GM10847 (cell line): ENCODE results near the gene PRKCE.

ENCODE experiments used
- POLR2A ChIP-seq: IDR thresholded peaks from 2 replicates; pipeline ENCODE4 v1.6.1; 2011; ENCODE audit not compliant: insufficient read length; ENCODE audit errors: extremely low read depth

PRKCE gene

DNA sequence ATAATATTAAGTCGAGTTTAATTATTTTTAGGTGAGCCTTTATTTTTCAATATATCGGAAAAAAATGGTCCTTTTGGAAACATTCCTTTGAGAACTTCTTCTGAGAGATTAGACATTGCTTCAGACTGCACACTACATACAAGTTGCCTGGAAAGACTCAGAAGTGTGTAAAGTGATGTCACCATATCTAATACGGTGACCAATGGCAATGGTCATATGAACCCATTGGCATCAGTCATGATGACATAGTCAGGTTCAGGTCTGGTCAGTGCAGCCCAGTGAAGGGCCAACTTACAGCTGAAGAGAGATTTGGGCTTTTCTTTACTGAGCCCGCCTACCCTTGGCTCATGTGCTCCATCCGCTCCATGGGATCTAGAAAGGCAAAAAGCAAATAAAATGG lies 362.3 kb downstream of the PRKCE start:
- TF ChIP-seq POLR2A = no peak

- TF ChIP-seq POLR2A = no peak
Measured at GRCh38 chr2:46014911-46015654, 363.6 kb downstream of the PRKCE start.

- TF ChIP-seq POLR2A = no peak
Measured at GRCh38 chr2:46015671-46016070, 364.2 kb downstream of the PRKCE start.

GRCh38 chr2:46016091-46016490 lies 364.6 kb downstream of the PRKCE start:
- TF ChIP-seq POLR2A = no peak

GRCh38 chr2:46018773-46019591 lies 367.5 kb downstream of the PRKCE start:
- TF ChIP-seq POLR2A = no peak

DNA sequence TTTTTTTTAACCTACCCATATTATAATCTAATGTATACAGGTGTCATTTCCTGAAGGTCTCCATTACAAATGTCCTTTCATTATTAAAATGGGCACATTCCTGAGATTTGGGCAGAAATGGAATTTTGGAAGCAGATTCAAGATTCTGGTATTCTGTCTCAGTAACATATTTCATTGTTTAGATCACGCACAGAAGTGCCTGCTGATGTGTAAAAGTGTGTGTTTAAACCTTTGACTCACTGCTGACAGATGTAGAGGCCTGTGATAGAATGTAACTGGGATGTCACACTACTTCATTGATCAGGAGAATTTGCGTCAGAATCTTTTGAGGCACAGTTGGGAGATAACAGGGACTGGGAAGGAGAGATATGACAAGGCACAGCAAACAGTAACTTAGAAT lies 368.9 kb downstream of the PRKCE start:
- TF ChIP-seq POLR2A = no peak

DNA sequence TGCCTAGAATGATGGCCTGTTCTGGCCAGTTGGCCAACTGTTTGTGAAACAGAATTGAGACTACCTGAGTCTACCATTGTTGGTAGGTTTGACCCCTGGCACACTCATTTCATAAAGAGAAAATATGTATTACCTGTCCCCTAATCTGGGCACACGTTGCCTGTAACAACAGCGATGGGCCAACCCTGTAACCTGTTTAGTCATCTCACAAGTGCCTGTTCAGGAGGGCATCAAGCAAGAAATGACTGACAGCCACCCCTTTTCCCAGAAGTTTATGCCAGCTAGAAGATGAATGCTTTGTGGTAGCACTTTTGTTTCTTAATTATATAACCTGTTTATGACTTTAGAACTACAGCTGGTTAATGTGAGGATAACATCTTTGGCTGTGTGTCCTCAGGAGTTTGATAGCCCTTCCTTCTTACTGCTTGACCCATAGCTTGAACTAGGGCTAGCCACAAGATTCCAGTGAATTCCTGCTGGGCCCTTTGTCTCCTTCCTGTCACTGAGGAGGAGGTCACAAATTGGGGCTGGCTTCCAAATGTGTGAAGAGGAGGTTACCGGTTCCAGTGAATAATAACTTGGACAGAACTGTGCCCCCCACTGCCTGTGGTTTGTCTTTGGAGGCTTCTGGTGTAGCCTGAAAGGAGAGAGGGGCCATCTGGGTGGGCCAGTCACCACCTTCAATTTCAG lies 371.8 kb downstream of the PRKCE start:
- TF ChIP-seq POLR2A = no peak

GRCh38 chr2:46024146-46024779 lies 372.8 kb downstream of the PRKCE start:
- no peak for TF ChIP-seq POLR2A

DNA sequence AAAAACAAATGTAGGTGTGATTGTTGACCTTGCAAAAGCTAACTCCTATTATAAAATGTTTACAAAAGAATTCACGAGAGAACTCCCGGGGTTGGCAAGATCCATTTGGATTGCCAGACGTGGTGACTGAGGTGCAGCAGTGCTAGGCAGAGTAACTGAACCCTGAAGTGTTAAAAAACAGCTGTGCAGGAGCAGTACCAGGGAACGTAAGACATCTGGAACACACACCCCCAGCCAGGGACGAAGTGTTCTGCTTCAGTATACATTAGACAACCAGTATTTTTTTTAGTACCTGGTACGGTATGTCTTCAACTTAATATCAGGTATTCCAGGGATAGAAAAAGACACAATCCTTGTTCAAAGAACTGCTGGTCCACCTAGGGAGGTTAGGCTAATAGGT lies 373.6 kb downstream of the PRKCE start:
- no peak for TF ChIP-seq POLR2A

DNA sequence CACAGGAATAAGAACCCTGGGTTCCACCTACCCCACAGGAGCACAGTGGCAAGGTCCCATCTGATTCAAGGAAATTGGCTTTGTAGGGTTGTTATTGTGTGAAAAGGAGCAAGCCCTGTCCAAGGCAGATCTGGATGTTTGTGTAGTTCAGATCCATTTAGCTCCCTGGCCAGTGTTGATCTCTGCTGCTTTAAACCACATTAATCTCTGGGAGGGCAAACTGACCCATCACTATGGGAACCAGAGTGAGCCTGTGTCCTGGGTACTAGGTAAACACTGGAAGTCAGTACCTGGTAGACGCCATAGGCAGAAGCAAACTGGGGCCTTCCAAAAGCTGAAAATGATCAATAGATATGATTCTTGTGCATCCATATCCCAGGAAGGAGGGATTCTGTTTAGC lies 374.2 kb downstream of the PRKCE start:
- no peak for TF ChIP-seq POLR2A

DNA sequence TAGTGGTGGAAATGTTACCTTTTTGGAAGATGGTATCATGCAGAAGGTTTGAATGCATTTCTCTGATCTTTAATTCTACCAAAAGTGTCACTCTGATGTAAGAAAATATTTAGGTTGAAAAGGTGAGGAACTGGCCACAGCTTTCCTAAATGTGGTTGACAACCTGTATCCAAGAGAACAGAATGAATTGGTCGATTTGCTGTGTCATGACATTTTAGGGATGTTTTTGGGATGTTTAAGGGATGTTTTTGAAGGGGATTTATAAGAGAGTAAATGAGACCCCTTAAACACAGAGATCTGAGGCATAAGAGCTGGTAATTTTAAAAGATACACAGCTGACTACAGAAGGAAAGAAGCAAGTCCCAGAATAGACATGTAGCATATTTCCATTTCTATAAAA lies 375.0 kb downstream of the PRKCE start:
- TF ChIP-seq POLR2A = no peak

DNA sequence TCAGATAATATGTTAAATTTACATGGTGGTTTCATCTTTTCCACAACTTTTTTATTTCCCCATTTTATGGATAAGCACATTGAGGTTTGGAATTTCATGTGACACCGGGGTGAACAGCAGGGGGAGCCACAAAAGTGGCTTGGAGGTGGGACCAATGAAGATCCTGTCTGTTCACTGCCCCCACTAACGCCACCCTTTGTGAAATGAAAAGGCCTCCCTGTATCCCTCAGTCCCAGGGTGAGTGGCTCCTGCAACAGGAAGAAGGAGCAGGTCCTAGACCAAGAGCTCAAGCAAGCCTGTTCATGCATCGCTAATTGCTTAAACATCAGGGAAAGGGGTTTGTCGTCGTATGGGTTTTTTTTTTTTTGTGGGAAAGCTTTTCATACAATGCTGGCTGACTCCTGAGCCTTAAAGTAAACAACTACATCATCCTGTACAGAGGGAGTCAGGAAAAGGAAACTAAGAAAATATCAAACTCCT lies 377.9 kb downstream of the PRKCE start:
- TF ChIP-seq POLR2A = no peak

- TF ChIP-seq POLR2A = no peak
Measured at GRCh38 chr2:46030330-46030729, 378.9 kb downstream of the PRKCE start.

DNA sequence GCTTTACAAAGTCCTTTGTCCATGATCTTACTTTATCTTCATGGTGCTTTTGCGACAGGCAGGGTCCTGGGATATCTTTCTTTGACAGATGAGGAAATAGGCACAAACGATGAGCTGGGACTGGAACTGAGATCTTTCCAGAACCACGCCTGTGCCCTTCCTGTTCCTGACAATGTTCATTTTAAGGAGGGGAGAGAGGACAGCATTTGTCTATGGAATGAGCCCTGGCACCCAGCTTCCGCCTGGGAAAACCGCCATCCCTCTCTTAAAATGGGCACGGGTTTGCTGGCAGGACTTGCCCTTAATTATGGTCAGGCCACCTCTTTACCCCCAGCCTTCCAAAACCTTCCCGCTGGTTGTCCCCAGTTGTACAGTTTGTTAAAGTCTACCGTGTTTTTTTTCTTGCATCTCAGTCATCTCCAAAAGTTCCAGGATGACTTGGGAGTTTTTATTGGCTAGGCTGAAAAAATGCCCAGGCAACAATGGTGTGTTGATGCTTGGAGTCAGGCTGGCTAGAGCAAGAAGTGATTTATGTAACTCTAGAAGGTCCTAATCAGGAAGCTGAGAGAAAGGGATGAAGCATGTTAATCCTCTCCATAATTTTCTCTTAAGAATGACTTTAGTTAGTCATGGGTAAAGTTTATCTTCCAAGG lies 380.8 kb downstream of the PRKCE start:
- TF ChIP-seq POLR2A = no peak

DNA sequence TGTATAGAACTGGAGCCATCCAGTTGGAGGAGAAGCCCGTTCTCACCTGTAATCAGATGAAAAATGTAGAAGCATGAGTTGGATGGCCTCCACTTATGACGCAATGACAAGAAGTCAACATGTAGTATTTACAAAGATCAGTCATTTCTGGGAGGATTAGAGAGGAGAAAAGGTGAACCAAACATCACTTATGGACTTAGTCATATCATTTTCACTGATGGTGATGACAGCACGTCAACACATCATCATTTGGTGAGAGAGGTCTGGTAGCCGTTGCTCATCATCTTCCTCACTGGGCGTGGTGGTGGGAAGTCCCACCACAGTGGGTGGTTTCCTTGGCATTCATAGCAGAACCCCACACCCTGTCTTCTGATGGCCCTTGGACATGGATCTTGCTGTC lies 381.5 kb downstream of the PRKCE start:
- no peak for TF ChIP-seq POLR2A
